ENCODE data around the gene MYH11. TPM values are rescaled to one million over a fixed set of nuclear protein-coding genes. Genes with fewer than 3 reads are reported as not detected.

MYH11 gene
- total RNA-seq, 1 donor from 2014 or later: 0.07 TPM

- Mint-ChIP-seq H3K4me1 (no peaks in the 10 kb centered on the region), H3K9me3 (no peaks in the 10 kb centered on the region), H3K4me3 (no peak overlapping the region), H3K27ac (no peak overlapping the region), H3K36me3 (peaks cover 18% of the 10 kb centered on the region), H3K27me3 (ENCODE audit: insufficient read depth, low read depth) (peaks cover 2% of the 10 kb centered on the region)
- H3K79me2 ChIP-seq (ENCODE audit: low read depth): no peaks in the 10 kb centered on the region
- no peak overlapping the region for H3K4me3 ChIP-seq
- no peaks in the 10 kb centered on the region for H3K27me3 ChIP-seq
- no peak overlapping the region for H2AFZ ChIP-seq (replicated peaks)
- no peaks in the 10 kb centered on the region for H3F3A ChIP-seq (ENCODE audit: low read depth)
- H3K27ac ChIP-seq: peak overlapping the region; percentile 46
- no peak overlapping the region for H3K4me2 ChIP-seq
- TF ChIP-seq EZH2phosphoT487 (IDR thresholded peaks at IDR 0.05): no peak
- TF ChIP-seq CTCF (IDR thresholded peaks at IDR 0.05): no peak
- no peak for TF ChIP-seq EZH2 (IDR thresholded peaks at IDR 0.05)
- H3K4me1 ChIP-seq: no peaks in the 10 kb centered on the region
- H3K9me3 ChIP-seq (ENCODE audit: low read depth): no peaks in the 10 kb centered on the region
- DNase-seq (ENCODE audit: low spot score): no peak
- no peaks in the 10 kb centered on the region for H3K36me3 ChIP-seq
- no peak overlapping the region for H3K9ac ChIP-seq
- H4K20me1 ChIP-seq (ENCODE audit: low read depth): no peaks in the 10 kb centered on the region
These were observed 154.6 kb downstream of the MYH11 start for GRCh38 chr16:15701975-15702970.

- H3K27me3 Mint-ChIP-seq (ENCODE audit: insufficient read depth, low read depth): peaks cover 2% of the 10 kb centered on the region
- no peak overlapping the region for H3K4me3 Mint-ChIP-seq
- no peaks in the 10 kb centered on the region for H3K9me3 ChIP-seq (ENCODE audit: low read depth)
- H2AFZ ChIP-seq (replicated peaks): no peak overlapping the region
- peaks cover 20% of the 10 kb centered on the region for H3K36me3 Mint-ChIP-seq
- no peak for DNase-seq (ENCODE audit: low spot score)
- no peak overlapping the region for H3K9ac ChIP-seq
- no peak overlapping the region for H3K27ac Mint-ChIP-seq
- H3K4me2 ChIP-seq: no peak overlapping the region
- H3K4me3 ChIP-seq: no peak overlapping the region
- H3F3A ChIP-seq (ENCODE audit: low read depth): no peaks in the 10 kb centered on the region
- no peaks in the 10 kb centered on the region for H4K20me1 ChIP-seq (ENCODE audit: low read depth)
- H3K27me3 ChIP-seq: no peaks in the 10 kb centered on the region
- no peaks in the 10 kb centered on the region for H3K79me2 ChIP-seq (ENCODE audit: low read depth)
- no peaks in the 10 kb centered on the region for H3K36me3 ChIP-seq
- no peaks in the 10 kb centered on the region for H3K9me3 Mint-ChIP-seq
- no peak overlapping the region for H3K27ac ChIP-seq
- no peaks in the 10 kb centered on the region for H3K4me1 ChIP-seq
- no peak for TF ChIP-seq EZH2 (IDR thresholded peaks at IDR 0.05)
- no peak for TF ChIP-seq EZH2phosphoT487 (IDR thresholded peaks at IDR 0.05)
- TF ChIP-seq CTCF (IDR thresholded peaks at IDR 0.05): no peak
- no peaks in the 10 kb centered on the region for H3K4me1 Mint-ChIP-seq
These were observed 155.5 kb downstream of the MYH11 start for GRCh38 chr16:15701367-15701766.

- H3K4me1 ChIP-seq: no peaks in the 10 kb centered on the region
- no peaks in the 10 kb centered on the region for H3K27me3 ChIP-seq
- H3K4me2 ChIP-seq: no peak overlapping the region
- no peaks in the 10 kb centered on the region for H4K20me1 ChIP-seq (ENCODE audit: low read depth)
- TF ChIP-seq CTCF (IDR thresholded peaks at IDR 0.05) (no peak), EZH2 (IDR thresholded peaks at IDR 0.05) (no peak), EZH2phosphoT487 (IDR thresholded peaks at IDR 0.05) (no peak)
- H3K36me3 ChIP-seq: no peaks in the 10 kb centered on the region
- no peaks in the 10 kb centered on the region for H3K9me3 ChIP-seq (ENCODE audit: low read depth)
- no peak overlapping the region for H3K9ac ChIP-seq
- H3K79me2 ChIP-seq (ENCODE audit: low read depth): no peaks in the 10 kb centered on the region
- no peak overlapping the region for H2AFZ ChIP-seq (replicated peaks)
- no peak overlapping the region for H3K27ac Mint-ChIP-seq
- H3K4me1 Mint-ChIP-seq: no peaks in the 10 kb centered on the region
- no peak overlapping the region for H3K27ac ChIP-seq
- no peaks in the 10 kb centered on the region for H3K9me3 Mint-ChIP-seq
- H3K36me3 Mint-ChIP-seq: peaks cover 18% of the 10 kb centered on the region
- no peak overlapping the region for H3K4me3 ChIP-seq
- no peaks in the 10 kb centered on the region for H3F3A ChIP-seq (ENCODE audit: low read depth)
- H3K27me3 Mint-ChIP-seq (ENCODE audit: insufficient read depth, low read depth): no peaks in the 10 kb centered on the region
- DNase-seq (ENCODE audit: low spot score): no peak
- H3K4me3 Mint-ChIP-seq: no peak overlapping the region
These were observed 157.0 kb downstream of the MYH11 start for GRCh38 chr16:15699819-15700218.

Data from neural progenitor cell (in vitro differentiated cells).